WTC11 (cell line): Measurements from ENCODE around the gene NDUFS6. TPM values are rescaled to one million over a fixed set of nuclear protein-coding genes. Genes with fewer than 3 reads are reported as not detected.

ENCODE experiments used
- ATAC-seq: fragments of 200-7000 bp; cut with Tn5 transposase; 2 replicates; pipeline ENCODE4 v1.10.0; 2021; ENCODE audit warnings: mild to moderate bottlenecking, moderate library complexity
- CTCF ChIA-PET: fragments of 300-600 bp; sonication (Branson Sonifier 250); formaldehyde crosslinking; loops from one replicate; lab custom pipeline; 2021; ENCODE audit warnings: antibody characterized with exemption; lab: Charles Lee
- POLR2A ChIA-PET: fragments of 350-600 bp; sonication (Branson Sonifier 250); formaldehyde crosslinking; loops from one replicate; lab custom pipeline; 2021; ENCODE audit warnings: antibody characterized with exemption; lab: Charles Lee
- DNase-seq: peaks from one replicate; pipeline ENCODE4 v3.0.0; 2021; ENCODE audit warnings: low spot score
- H3K27ac Mint-ChIP-seq: 2 replicates; pipeline ENCODE4 v1.8.0; 2021; ENCODE audit warnings: mixed read lengths
- H3K27me3 Mint-ChIP-seq: 2 replicates; pipeline ENCODE4 v1.8.0; 2021; ENCODE audit warnings: low read depth, mild to moderate bottlenecking, moderate library complexity, mixed read lengths
- H3K36me3 Mint-ChIP-seq: 2 replicates; pipeline ENCODE4 v1.8.0; 2021; ENCODE audit warnings: mixed read lengths
- H3K4me1 Mint-ChIP-seq: 2 replicates; pipeline ENCODE4 v1.8.0; 2022; ENCODE audit warnings: mixed read lengths
- H3K4me3 Mint-ChIP-seq: 2 replicates; pipeline ENCODE4 v1.8.0; 2021; ENCODE audit warnings: mild to moderate bottlenecking, moderate library complexity, mixed read lengths
- H3K9me3 Mint-ChIP-seq: 2 replicates; pipeline ENCODE4 v1.8.0; 2021; ENCODE audit warnings: mixed read lengths
- AR ChIP-seq: fragments of 250-450 bp; sonication (Bioruptor Pico); IDR thresholded peaks from 2 replicates; pipeline ENCODE4 v1.9.0; 2021; ENCODE audit warnings: mild to moderate bottlenecking
- CREM ChIP-seq: sonication (generic); formaldehyde crosslinking; IDR thresholded peaks from 2 replicates; pipeline ENCODE4 v1.8.1; 2022; ENCODE audit warnings: mild to moderate bottlenecking, missing genetic modification reagents, moderate library complexity
- ETV6 ChIP-seq: sonication (generic); formaldehyde crosslinking; IDR thresholded peaks from 2 replicates; pipeline ENCODE4 v1.8.1; 2022; ENCODE audit warnings: mild to moderate bottlenecking, missing genetic modification reagents
- FOXK1 ChIP-seq: sonication (generic); formaldehyde crosslinking; IDR thresholded peaks from 2 replicates; pipeline ENCODE4 v1.8.0; 2022; ENCODE audit warnings: mild to moderate bottlenecking, moderate library complexity, missing genetic modification reagents
- MXD4 ChIP-seq: fragments of 250-450 bp; sonication (Bioruptor Pico); IDR thresholded peaks from 2 replicates; pipeline ENCODE4 v1.8.0; 2021; ENCODE audit warnings: mild to moderate bottlenecking, moderate library complexity, borderline replicate concordance
- NFATC4 ChIP-seq: fragments of 250-450 bp; sonication (Bioruptor Pico); IDR thresholded peaks from 2 replicates; pipeline ENCODE4 v1.9.0; 2021; ENCODE audit warnings: mild to moderate bottlenecking
- NFE2L1 ChIP-seq: sonication (generic); formaldehyde crosslinking; IDR thresholded peaks from 2 replicates; pipeline ENCODE4 v1.8.1; 2023; ENCODE audit warnings: missing genetic modification reagents
- NFYB ChIP-seq: sonication (generic); formaldehyde crosslinking; conservative IDR thresholded peaks from 2 replicates; pipeline ENCODE4 v1.8.0; 2022; ENCODE audit warnings: low read depth, missing genetic modification reagents
- NR2C2 ChIP-seq: sonication (generic); formaldehyde crosslinking; IDR thresholded peaks from 2 replicates; pipeline ENCODE4 v1.8.0; 2022; ENCODE audit warnings: mild to moderate bottlenecking, missing genetic modification reagents
- NR3C1 ChIP-seq: sonication (generic); formaldehyde crosslinking; conservative IDR thresholded peaks from 2 replicates; pipeline ENCODE4 v1.8.1; 2023; ENCODE audit warnings: low read depth, mild to moderate bottlenecking, missing genetic modification reagents
- RORB ChIP-seq: fragments of 250-450 bp; sonication (Bioruptor Pico); IDR thresholded peaks from 2 replicates; pipeline ENCODE4 v1.9.0; 2021; ENCODE audit warnings: mild to moderate bottlenecking
- SOX15 ChIP-seq: fragments of 250-450 bp; sonication (Bioruptor Pico); IDR thresholded peaks from 2 replicates; pipeline ENCODE4 v1.9.0; 2021; ENCODE audit warnings: mild to moderate bottlenecking
- TCF7 ChIP-seq: sonication (generic); formaldehyde crosslinking; IDR thresholded peaks from 2 replicates; pipeline ENCODE4 v1.8.0; 2022; ENCODE audit warnings: mild to moderate bottlenecking, low read depth, missing genetic modification reagents, moderate library complexity
- TEAD4 ChIP-seq: sonication (generic); formaldehyde crosslinking; IDR thresholded peaks from 2 replicates; pipeline ENCODE4 v1.8.0; 2022; ENCODE audit warnings: mild to moderate bottlenecking, missing genetic modification reagents
- ZBTB43 ChIP-seq: sonication (generic); formaldehyde crosslinking; IDR thresholded peaks from 2 replicates; pipeline ENCODE4 v1.8.1; 2023; ENCODE audit warnings: mild to moderate bottlenecking, missing genetic modification reagents
- ZMAT4 ChIP-seq: fragments of 250-450 bp; sonication (Bioruptor Pico); IDR thresholded peaks from 2 replicates; pipeline ENCODE4 v1.9.0; 2021; ENCODE audit warnings: mild to moderate bottlenecking
- ZNF121 ChIP-seq: sonication (generic); formaldehyde crosslinking; IDR thresholded peaks from 2 replicates; pipeline ENCODE4 v1.8.0; 2023; ENCODE audit warnings: missing genetic modification reagents
- ZNF219 ChIP-seq: sonication (generic); formaldehyde crosslinking; IDR thresholded peaks from 2 replicates; pipeline ENCODE4 v1.8.0; 2023; ENCODE audit warnings: missing genetic modification reagents, mild to moderate bottlenecking, borderline replicate concordance
- ZNF263 ChIP-seq: sonication (generic); formaldehyde crosslinking; IDR thresholded peaks from 2 replicates; pipeline ENCODE4 v1.8.1; 2022; ENCODE audit warnings: low read depth, mild to moderate bottlenecking, moderate library complexity, missing genetic modification reagents
- ZNF281 ChIP-seq: sonication (generic); formaldehyde crosslinking; IDR thresholded peaks from 2 replicates; pipeline ENCODE4 v1.8.0; 2023; ENCODE audit warnings: mild to moderate bottlenecking, missing genetic modification reagents
- ZNF512 ChIP-seq: sonication (generic); formaldehyde crosslinking; IDR thresholded peaks from 2 replicates; pipeline ENCODE4 v1.8.1; 2022; ENCODE audit warnings: missing genetic modification reagents, borderline replicate concordance
- total RNA-seq: library from RNA; stranded (reverse); gene quantifications from 3 replicates; pipeline ENCODE4 v1.2.3, GENCODE V29; 2021
- TF ChIP-seq, protein P1 (sequence below): sonication (generic); formaldehyde crosslinking; IDR thresholded peaks from 2 replicates; pipeline ENCODE4 v1.8.0; 2022; ENCODE audit warnings: mild to moderate bottlenecking, missing genetic modification reagents

NDUFS6 gene
- total RNA-seq, 1 experiment from 2014 or later = 84.3 TPM

- TF ChIP-seq MXD4 = no peak
- no peak for TF ChIP-seq AR (CRISPR knock-in tag)
These were observed 20.6 kb upstream of the NDUFS6 start (continued) for GRCh38 chr5:1780614-1780930.

- no peak overlapping the region for H3K4me3 Mint-ChIP-seq
- no peaks in the 10 kb centered on the region for H3K36me3 Mint-ChIP-seq
- ChIA-PET CTCF (no interaction called here), POLR2A (no interaction called here)
- DNase-seq (no peak), ATAC-seq (no peak)
- no peak overlapping the region for H3K27ac Mint-ChIP-seq
- H3K27me3 Mint-ChIP-seq = no peaks in the 10 kb centered on the region
- peaks cover under 1% of the 10 kb centered on the region; the same call in 1 of the 2 replicates for H3K9me3 Mint-ChIP-seq
- no peak for TF ChIP-seq MXD4
- TF ChIP-seq NFE2L1 (CRISPR knock-in tag) = no peak
- no peak for TF ChIP-seq ZNF263 (CRISPR knock-in tag)
- TF ChIP-seq NFATC4 = no peak
- no peak for TF ChIP-seq FOXK1 (CRISPR knock-in tag)
- TF ChIP-seq NR2C2 (CRISPR knock-in tag) = no peak
- TF ChIP-seq RORB = no peak
- no peak for TF ChIP-seq TEAD4 (CRISPR knock-in tag)
- no peak for TF ChIP-seq NR3C1 (CRISPR knock-in tag)
- TF ChIP-seq ZNF281 = no peak
- no peak for TF ChIP-seq ZNF512 (CRISPR knock-in tag)
- no peak for TF ChIP-seq CREM (CRISPR knock-in tag)
- TF ChIP-seq, all 79 proteins: peak for 0
- no peaks in the 10 kb centered on the region for H3K4me1 Mint-ChIP-seq
These were observed 20.1 kb upstream of the NDUFS6 start for GRCh38 chr5:1781107-1781506.

GRCh38 chr5:1781726-1782384 is 19.4 kb upstream of the NDUFS6 start:
- Mint-ChIP-seq H3K36me3 (no peaks in the 10 kb centered on the region), H3K27me3 (no peaks in the 10 kb centered on the region), H3K4me1 (no peaks in the 10 kb centered on the region), H3K9me3 (no peaks in the 10 kb centered on the region), H3K4me3 (no peak overlapping the region), H3K27ac (no peak overlapping the region)
- ChIA-PET POLR2A (no interaction called here), CTCF (no interaction called here)
- DNase-seq = no peak
- no peak for ATAC-seq
- TF ChIP-seq NR3C1 (CRISPR knock-in tag) (no peak), ZNF219 (no peak), ZNF121 (CRISPR knock-in tag) (no peak), ZBTB43 (CRISPR knock-in tag) (no peak), ETV6 (CRISPR knock-in tag) (no peak), TCF7 (CRISPR knock-in tag) (no peak), ZMAT4 (CRISPR knock-in tag) (no peak), SOX15 (CRISPR knock-in tag) (no peak), ZNF281 (no peak), NFYB (no peak)
- TF ChIP-seq, protein P1, sequence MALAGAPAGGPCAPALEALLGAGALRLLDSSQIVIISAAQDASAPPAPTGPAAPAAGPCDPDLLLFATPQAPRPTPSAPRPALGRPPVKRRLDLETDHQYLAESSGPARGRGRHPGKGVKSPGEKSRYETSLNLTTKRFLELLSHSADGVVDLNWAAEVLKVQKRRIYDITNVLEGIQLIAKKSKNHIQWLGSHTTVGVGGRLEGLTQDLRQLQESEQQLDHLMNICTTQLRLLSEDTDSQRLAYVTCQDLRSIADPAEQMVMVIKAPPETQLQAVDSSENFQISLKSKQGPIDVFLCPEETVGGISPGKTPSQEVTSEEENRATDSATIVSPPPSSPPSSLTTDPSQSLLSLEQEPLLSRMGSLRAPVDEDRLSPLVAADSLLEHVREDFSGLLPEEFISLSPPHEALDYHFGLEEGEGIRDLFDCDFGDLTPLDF (CRISPR knock-in tag) = no peak
